ENCODE data around the gene TBCD.
A peak's percentile ranks its signal among the peaks of the same experiment; 100 is the strongest.

The TBCD gene

GRCh38 chr17:82815790-82816305 is 64.0 kb downstream of the TBCD start:
- 94% methylated on average over 12 of the region's 13 CpGs for WGBS
- no peak overlapping the region for H3K27ac ChIP-seq (ENCODE audit: low read depth, low read length)

GRCh38 chr17:82816358-82816757 is 64.5 kb downstream of the TBCD start:
- WGBS = 92% methylated on average over 7 of the region's 7 CpGs
- Histone ChIP-seq H3K36me3 (ENCODE audit: insufficient read depth, low read length) (peaks cover 78% of the 10 kb centered on the region), H3K27ac (ENCODE audit: low read depth, low read length) (no peak overlapping the region), H3K9ac (ENCODE audit: low read depth, low read length) (no peak overlapping the region), H3K4me3 (ENCODE audit: low read length) (no peak overlapping the region), H3K27me3 (ENCODE audit: insufficient read depth, low read length) (no peaks in the 10 kb centered on the region), H3K4me1 (ENCODE audit: insufficient read depth, low read length) (peaks cover 6% of the 10 kb centered on the region; the same call in 1 of the 2 replicates), H3K9me3 (ENCODE audit: insufficient read depth, low read depth, low read length) (peaks cover 25% of the 10 kb centered on the region)

More at GRCh38 chr17:82815790-82816305, 64.0 kb downstream of the TBCD start:
- no peaks in the 10 kb centered on the region for H3K27me3 ChIP-seq (ENCODE audit: insufficient read depth, low read length)
- H3K9ac ChIP-seq (ENCODE audit: low read depth, low read length) = no peak overlapping the region
- peaks cover 84% of the 10 kb centered on the region for H3K36me3 ChIP-seq (ENCODE audit: insufficient read depth, low read length)
- peaks cover 24% of the 10 kb centered on the region for H3K9me3 ChIP-seq (ENCODE audit: insufficient read depth, low read depth, low read length)
- no peak overlapping the region for H3K4me3 ChIP-seq (ENCODE audit: low read length)
- 0 out of 2 replicates have a peak, but pooled peaks cover under 1% of the 10 kb centered on the region for H3K4me1 ChIP-seq (ENCODE audit: insufficient read depth, low read length)

- Histone ChIP-seq H3K27ac (ENCODE audit: low read depth, low read length) (no peak overlapping the region), H3K9me3 (ENCODE audit: insufficient read depth, low read depth, low read length) (peaks cover 25% of the 10 kb centered on the region), H3K9ac (ENCODE audit: low read depth, low read length) (no peak overlapping the region), H3K36me3 (ENCODE audit: insufficient read depth, low read length) (peaks cover 69% of the 10 kb centered on the region), H3K4me1 (ENCODE audit: insufficient read depth, low read length) (peaks cover 20% of the 10 kb centered on the region; the same call in 1 of the 2 replicates), H3K4me3 (ENCODE audit: low read length) (no peak overlapping the region), H3K27me3 (ENCODE audit: insufficient read depth, low read length) (no peaks in the 10 kb centered on the region)
- WGBS = 94% methylated on average over 5 of the region's 5 CpGs
These were observed 66.1 kb downstream of the TBCD start for GRCh38 chr17:82817947-82818346.

DNA sequence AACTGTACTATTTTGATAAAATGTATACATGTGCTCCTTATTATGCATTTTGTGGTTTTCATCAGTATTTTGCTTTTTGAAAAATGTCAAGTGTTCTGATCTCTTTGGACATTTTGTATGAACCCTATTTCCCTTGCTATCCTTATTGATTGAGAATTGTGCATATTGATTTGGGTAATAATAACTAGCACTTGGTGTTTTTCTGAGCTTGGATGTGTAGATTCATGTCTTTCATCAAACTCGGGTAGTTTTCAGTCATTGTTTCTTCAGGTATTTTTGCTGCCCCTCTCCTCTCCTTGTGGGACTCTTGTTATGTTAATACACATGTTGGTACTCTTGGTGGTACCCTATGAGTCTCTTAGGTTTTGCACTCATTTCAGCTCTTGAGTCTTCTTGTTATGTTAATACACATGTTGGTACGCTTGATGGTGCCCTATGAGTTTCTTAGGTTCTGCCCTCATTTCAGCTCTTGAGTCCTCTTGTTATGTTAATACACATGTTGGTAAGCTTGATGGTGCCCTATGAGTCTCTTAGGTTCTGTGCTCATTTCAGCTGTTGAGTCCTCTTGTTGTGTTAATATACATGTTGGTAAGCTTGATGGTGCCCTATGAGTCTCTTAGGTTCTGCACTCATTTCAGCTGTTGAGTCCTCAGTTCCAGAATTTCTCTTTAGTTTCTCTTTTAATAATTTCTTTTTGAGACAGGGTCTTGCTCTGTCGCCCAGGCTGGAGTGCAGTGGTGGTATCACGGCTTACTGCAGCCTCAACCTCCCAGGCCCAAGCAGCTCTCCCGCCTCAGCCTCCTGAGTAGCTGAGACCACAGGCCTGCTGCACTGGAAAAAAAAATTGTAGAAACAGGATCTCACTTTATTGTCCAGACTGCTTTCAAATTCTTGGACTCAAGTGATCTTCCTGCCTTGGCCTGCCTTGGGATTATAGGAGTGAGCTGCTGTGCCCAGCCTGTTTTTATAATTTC is 68.7 kb downstream of the TBCD start:
- H3K27ac ChIP-seq (ENCODE audit: low read depth, low read length) = 0 out of 2 replicates have a peak overlapping the region, but pooled peaks have one; percentile 10
- no peaks in the 10 kb centered on the region for H3K27me3 ChIP-seq (ENCODE audit: insufficient read depth, low read length)
- no peak overlapping the region for H3K4me3 ChIP-seq (ENCODE audit: low read length)
- H3K36me3 ChIP-seq (ENCODE audit: insufficient read depth, low read length) = peaks cover 46% of the 10 kb centered on the region
- H3K9ac ChIP-seq (ENCODE audit: low read depth, low read length) = no peak overlapping the region
- 90% methylated on average over 5 of the region's 5 CpGs for WGBS
- H3K9me3 ChIP-seq (ENCODE audit: insufficient read depth, low read depth, low read length) = peaks cover 25% of the 10 kb centered on the region
- H3K4me1 ChIP-seq (ENCODE audit: insufficient read depth, low read length) = peaks cover 20% of the 10 kb centered on the region; the same call in 1 of the 2 replicates

GRCh38 chr17:82821554-82821953 is 69.7 kb downstream of the TBCD start:
- H3K9ac ChIP-seq (ENCODE audit: low read depth, low read length) = no peak overlapping the region
- H3K27me3 ChIP-seq (ENCODE audit: insufficient read depth, low read length) = no peaks in the 10 kb centered on the region
- H3K27ac ChIP-seq (ENCODE audit: low read depth, low read length) = no peak overlapping the region
- H3K4me1 ChIP-seq (ENCODE audit: insufficient read depth, low read length) = peaks cover 20% of the 10 kb centered on the region; the same call in 1 of the 2 replicates
- H3K36me3 ChIP-seq (ENCODE audit: insufficient read depth, low read length) = peaks cover 36% of the 10 kb centered on the region
- no peak overlapping the region for H3K4me3 ChIP-seq (ENCODE audit: low read length)
- H3K9me3 ChIP-seq (ENCODE audit: insufficient read depth, low read depth, low read length) = peaks cover 25% of the 10 kb centered on the region
- no CpG with 5 or more reads among the region's 2 CpGs for WGBS

DNA sequence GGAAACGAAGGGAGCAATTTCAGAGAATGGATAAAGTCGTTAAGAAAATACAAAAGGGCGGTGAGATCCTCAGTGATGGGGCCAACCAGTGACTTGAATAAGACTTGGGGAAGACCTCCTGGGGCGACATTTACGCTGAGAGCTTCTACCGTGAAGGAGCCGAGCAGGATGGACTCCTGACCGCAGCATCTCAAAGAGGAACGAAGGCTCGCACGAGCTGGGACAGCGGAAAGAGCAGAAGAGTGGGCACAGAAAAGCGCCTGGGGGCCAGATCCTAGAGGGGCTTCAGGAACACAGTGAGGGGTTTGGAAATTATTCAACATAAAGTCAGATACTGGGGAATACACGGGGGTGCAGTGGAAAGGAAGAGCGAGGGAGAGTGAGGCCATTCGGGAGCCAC is 70.4 kb downstream of the TBCD start:
- Histone ChIP-seq H3K27ac (ENCODE audit: low read depth, low read length) (no peak overlapping the region), H3K9me3 (ENCODE audit: insufficient read depth, low read depth, low read length) (peaks cover 25% of the 10 kb centered on the region), H3K36me3 (ENCODE audit: insufficient read depth, low read length) (peaks cover 36% of the 10 kb centered on the region), H3K4me3 (ENCODE audit: low read length) (no peak overlapping the region), H3K4me1 (ENCODE audit: insufficient read depth, low read length) (peaks cover 20% of the 10 kb centered on the region; the same call in 1 of the 2 replicates), H3K9ac (ENCODE audit: low read depth, low read length) (no peak overlapping the region), H3K27me3 (ENCODE audit: insufficient read depth, low read length) (no peaks in the 10 kb centered on the region)
- 90% methylated on average over 16 of the region's 16 CpGs for WGBS

DNA sequence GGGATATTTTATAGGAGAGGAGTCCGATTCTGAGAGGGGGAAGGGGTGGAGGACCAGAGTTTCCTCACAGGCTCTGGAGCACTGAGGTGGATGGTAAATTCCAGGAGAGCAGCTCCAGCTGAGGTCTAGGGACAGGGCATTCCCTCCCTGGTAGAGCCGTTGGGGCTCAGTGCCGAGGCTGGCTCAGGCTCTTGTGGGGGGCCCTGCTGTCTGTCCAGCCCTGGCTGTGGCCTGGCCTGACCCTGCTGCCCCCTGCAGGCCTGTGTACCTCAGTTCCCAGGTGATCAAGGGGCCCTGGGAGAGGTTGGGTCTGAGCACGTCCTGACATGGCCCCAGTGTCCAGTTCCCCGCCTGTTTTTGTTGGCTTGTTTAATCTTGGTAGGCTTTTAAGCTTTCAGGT is 71.1 kb downstream of the TBCD start:
- Histone ChIP-seq H3K27ac (ENCODE audit: low read depth, low read length) (no peak overlapping the region), H3K4me3 (ENCODE audit: low read length) (no peak overlapping the region), H3K9me3 (ENCODE audit: insufficient read depth, low read depth, low read length) (peaks cover 24% of the 10 kb centered on the region), H3K4me1 (ENCODE audit: insufficient read depth, low read length) (peaks cover 20% of the 10 kb centered on the region; the same call in 1 of the 2 replicates), H3K9ac (ENCODE audit: low read depth, low read length) (no peak overlapping the region), H3K27me3 (ENCODE audit: insufficient read depth, low read length) (no peaks in the 10 kb centered on the region), H3K36me3 (ENCODE audit: insufficient read depth, low read length) (peaks cover 36% of the 10 kb centered on the region)
- 88% methylated on average over 5 of the region's 5 CpGs for WGBS

DNA sequence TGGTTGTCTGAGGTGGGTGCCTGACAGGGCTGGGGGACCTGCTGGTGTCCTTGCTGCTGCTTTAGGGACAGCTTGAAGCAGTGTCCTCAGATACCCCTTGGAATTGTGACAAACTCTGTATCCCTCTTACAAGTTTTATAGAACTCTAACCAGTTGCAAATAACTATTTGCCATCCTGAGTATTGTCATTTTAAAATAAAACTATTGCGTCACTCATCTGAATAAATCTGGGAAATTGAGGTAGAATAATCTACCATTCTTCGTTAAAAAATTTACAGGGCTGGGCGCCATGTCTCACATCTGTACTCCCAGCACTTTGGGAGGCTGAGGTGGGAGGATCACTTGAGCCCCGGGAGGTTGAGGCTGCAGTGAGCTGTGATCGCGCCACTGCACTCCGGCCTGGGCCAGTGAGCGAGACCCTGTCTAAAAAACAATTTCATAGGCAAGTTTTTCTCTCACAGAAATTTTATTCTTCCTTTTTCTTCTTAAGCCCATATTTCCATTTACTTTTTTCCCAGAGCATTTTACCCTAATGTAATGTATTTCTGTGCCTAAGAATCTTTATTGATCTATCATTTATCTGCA is 73.8 kb downstream of the TBCD start:
- H3K4me3 ChIP-seq (ENCODE audit: low read length) = no peak overlapping the region
- H3K27ac ChIP-seq (ENCODE audit: low read depth, low read length) = no peak overlapping the region
- H3K27me3 ChIP-seq (ENCODE audit: insufficient read depth, low read length) = no peaks in the 10 kb centered on the region
- no peak overlapping the region for H3K9ac ChIP-seq (ENCODE audit: low read depth, low read length)
- peaks cover 3% of the 10 kb centered on the region; the same call in 1 of the 2 replicates for H3K9me3 ChIP-seq (ENCODE audit: insufficient read depth, low read depth, low read length)
- peaks cover 34% of the 10 kb centered on the region for H3K36me3 ChIP-seq (ENCODE audit: insufficient read depth, low read length)
- H3K4me1 ChIP-seq (ENCODE audit: insufficient read depth, low read length) = peaks cover 20% of the 10 kb centered on the region; the same call in 1 of the 2 replicates
- 98% methylated on average over 8 of the region's 8 CpGs for WGBS

- Histone ChIP-seq H3K4me3 (ENCODE audit: low read length) (no peak overlapping the region), H3K27ac (ENCODE audit: low read depth, low read length) (no peak overlapping the region), H3K4me1 (ENCODE audit: insufficient read depth, low read length) (peaks cover 15% of the 10 kb centered on the region; the same call in 1 of the 2 replicates), H3K36me3 (ENCODE audit: insufficient read depth, low read length) (peaks cover 39% of the 10 kb centered on the region), H3K27me3 (ENCODE audit: insufficient read depth, low read length) (no peaks in the 10 kb centered on the region), H3K9me3 (ENCODE audit: insufficient read depth, low read depth, low read length) (no peaks in the 10 kb centered on the region), H3K9ac (ENCODE audit: low read depth, low read length) (no peak overlapping the region)
These were observed 74.3 kb downstream of the TBCD start for GRCh38 chr17:82826211-82826610.

GRCh38 chr17:82826956-82827355 is 75.1 kb downstream of the TBCD start:
- WGBS = 97% methylated on average over 7 of the region's 7 CpGs
- no peaks in the 10 kb centered on the region for H3K27me3 ChIP-seq (ENCODE audit: insufficient read depth, low read length)
- H3K4me3 ChIP-seq (ENCODE audit: low read length) = no peak overlapping the region
- H3K9ac ChIP-seq (ENCODE audit: low read depth, low read length) = no peak overlapping the region
- no peaks in the 10 kb centered on the region for H3K9me3 ChIP-seq (ENCODE audit: insufficient read depth, low read depth, low read length)
- H3K36me3 ChIP-seq (ENCODE audit: insufficient read depth, low read length) = peaks cover 42% of the 10 kb centered on the region
- peaks cover 8% of the 10 kb centered on the region; the same call in 1 of the 2 replicates for H3K4me1 ChIP-seq (ENCODE audit: insufficient read depth, low read length)
- H3K27ac ChIP-seq (ENCODE audit: low read depth, low read length) = no peak overlapping the region

Measured in HUES64 (cell line).